22Rv1 (cell line): ENCODE measurements around the gene ST3GAL2.

ENCODE experiments used
- ZFX ChIP-seq: fragments of 450-650 bp; IDR thresholded peaks from 2 replicates; pipeline ENCODE4 v1.6.1; 2017; ENCODE audit warnings: antibody characterized with exemption, borderline replicate concordance
- TF ChIP-seq, protein P1 (sequence below): fragments of 450-650 bp; IDR thresholded peaks from 2 replicates; pipeline ENCODE4 v1.5.1; 2017; ENCODE audit warnings: mild to moderate bottlenecking

DNA sequence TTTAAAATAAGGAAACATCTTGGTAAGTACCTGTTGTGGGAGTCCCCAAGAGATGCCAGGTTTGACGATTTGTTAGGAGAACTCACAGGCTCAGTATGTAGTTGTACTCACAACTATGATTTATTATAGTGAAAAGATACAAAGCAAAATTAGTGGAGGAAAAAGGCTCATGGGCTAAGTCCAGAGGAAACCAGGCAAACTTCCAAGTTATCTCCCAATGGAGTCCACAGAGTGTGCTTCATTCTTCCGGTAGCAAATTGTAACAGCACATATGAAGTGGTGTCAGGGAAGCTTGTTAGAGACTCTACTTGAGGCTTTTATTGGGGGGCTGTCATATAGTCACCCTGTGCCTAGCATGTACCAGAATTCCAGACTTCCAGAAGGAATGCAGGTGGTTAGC is 89.9 kb downstream of the ST3GAL2 start:
- TF ChIP-seq, protein P1, sequence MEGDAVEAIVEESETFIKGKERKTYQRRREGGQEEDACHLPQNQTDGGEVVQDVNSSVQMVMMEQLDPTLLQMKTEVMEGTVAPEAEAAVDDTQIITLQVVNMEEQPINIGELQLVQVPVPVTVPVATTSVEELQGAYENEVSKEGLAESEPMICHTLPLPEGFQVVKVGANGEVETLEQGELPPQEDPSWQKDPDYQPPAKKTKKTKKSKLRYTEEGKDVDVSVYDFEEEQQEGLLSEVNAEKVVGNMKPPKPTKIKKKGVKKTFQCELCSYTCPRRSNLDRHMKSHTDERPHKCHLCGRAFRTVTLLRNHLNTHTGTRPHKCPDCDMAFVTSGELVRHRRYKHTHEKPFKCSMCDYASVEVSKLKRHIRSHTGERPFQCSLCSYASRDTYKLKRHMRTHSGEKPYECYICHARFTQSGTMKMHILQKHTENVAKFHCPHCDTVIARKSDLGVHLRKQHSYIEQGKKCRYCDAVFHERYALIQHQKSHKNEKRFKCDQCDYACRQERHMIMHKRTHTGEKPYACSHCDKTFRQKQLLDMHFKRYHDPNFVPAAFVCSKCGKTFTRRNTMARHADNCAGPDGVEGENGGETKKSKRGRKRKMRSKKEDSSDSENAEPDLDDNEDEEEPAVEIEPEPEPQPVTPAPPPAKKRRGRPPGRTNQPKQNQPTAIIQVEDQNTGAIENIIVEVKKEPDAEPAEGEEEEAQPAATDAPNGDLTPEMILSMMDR, result no peak
- no peak for TF ChIP-seq ZFX
